HTERT RPE-1 (cell line): ENCODE results near the gene AQP9.

ENCODE experiments used
- in situ Hi-C: fragments of 300-500 bp; cut with MboI; formaldehyde crosslinking; loops from 4 replicates; pipeline ENCODE4 v1.14.3; 2020; ENCODE audit warnings: low sequenced_read_pairs

The AQP9 gene

DNA sequence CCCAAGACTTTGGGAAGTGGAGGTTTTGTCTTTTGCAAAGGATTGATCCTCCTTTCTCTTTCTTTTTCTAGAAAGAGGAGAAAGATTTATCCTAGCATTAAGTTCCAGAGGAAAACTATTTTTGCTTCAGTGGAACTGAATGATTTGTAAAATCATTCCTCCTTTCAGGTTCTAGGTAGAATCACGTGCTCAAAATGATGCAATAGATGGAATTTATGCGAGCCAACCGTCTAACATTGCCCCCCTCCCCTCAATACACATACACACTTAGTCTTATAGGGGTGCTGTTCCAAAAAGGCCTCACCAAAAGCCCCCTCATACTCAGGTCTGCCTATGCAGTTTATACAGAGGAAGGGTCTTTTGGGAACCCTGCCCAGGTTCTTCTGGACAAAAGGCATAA, 85.3 kb downstream of the AQP9 start:
- in situ Hi-C loops: no loop called here

DNA sequence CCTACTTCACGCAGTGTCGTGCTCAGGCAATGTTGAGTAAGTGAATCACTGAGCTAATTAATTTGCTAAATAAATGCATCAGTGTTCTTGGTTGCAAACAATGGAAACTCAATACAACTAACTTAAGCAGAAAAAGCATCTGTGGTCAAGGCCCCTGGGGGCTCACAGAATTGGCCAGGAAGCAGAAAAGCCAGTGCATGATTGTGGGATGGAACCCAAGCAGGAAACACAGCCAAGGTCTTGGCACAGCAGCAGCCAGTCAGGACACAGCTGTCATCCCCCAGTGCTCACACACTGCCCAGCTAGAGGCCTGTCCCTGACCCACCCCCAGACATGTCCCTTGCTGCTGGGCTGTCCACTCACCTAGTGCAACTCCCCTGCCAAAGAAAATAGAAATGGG, 85.9 kb downstream of the AQP9 start:
- in situ Hi-C loops: no loop called here

DNA sequence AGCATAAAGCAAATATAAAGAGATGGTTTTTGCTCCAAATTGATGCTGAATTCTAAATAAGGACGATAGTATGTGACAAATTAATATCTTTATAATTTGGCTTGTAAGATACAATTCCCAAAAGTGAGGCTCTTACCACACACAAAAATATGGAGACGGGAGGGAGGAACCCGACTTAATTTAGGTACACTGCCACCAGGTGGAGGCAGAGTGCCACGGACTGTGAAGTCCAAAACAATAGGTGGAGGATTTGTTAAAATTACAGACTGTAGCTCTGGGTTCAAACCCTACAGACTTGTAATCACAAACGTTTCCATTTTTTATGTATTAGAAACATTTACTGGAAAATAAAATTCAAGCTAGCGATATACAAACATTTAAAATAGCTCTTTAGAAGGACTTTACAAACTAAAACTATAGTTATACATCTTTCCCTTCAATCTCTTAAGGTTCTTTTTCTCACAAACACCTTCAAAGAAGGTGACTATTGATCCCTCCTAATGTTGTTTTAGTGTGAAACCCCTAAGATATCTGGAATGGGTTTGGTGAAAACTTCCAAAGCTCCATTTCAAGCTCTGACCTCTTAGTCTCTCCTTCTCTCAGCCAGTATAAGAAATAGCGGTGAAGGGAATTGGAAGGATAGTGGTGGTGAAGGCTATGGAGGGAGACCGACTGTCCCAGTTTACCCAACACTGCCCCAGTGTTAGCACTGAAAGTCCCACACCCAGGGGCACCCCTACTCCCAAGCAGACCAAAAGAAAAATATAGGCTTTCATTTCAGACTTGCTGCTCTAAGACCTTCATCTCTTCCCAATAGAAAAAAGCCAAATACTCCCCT, 89.7 kb downstream of the AQP9 start:
- in situ Hi-C loops: no loop called here

DNA sequence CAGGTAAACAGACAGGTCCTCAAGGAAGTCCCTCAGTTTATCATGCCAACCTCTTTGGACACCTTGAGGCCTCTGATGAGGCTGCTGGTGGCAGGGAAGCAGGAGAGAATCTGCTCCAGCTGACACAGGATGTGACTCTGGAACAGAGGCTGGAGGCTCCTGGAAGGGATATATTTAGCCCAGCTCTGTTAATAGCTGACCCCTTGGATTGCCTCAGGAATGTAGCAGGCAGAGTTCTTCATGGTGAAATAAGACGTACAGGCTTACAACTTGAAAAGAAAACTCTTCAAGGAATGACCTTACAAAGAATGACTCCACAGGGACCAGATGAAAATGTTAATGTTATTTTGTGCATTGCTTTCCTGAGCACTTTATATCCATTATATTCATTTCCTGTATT, 90.5 kb downstream of the AQP9 start:
- in situ Hi-C loops: no loop called here

DNA sequence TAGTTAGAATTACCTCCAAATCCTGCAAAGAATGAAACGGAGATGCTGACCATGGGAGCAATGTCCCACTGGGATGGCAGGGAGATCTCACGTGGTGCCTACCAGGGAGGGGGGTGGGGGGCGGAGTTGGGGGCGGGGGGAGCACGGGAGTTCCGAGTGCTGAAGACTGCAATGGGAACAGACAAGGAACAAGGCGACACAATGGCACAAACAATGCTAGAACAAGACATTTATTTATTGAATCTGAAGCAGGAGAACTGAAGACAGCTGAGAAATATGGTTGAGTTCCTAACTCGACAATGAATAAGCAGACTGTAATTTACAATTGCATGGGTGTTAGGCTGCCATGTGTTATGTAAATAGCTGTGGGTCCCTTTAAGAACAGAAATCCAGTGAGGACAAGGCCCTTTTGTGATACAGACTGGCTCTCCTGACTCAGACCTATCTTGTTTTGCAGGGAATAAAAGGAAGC, 91.2 kb downstream of the AQP9 start:
- in situ Hi-C loops: no loop called here

DNA sequence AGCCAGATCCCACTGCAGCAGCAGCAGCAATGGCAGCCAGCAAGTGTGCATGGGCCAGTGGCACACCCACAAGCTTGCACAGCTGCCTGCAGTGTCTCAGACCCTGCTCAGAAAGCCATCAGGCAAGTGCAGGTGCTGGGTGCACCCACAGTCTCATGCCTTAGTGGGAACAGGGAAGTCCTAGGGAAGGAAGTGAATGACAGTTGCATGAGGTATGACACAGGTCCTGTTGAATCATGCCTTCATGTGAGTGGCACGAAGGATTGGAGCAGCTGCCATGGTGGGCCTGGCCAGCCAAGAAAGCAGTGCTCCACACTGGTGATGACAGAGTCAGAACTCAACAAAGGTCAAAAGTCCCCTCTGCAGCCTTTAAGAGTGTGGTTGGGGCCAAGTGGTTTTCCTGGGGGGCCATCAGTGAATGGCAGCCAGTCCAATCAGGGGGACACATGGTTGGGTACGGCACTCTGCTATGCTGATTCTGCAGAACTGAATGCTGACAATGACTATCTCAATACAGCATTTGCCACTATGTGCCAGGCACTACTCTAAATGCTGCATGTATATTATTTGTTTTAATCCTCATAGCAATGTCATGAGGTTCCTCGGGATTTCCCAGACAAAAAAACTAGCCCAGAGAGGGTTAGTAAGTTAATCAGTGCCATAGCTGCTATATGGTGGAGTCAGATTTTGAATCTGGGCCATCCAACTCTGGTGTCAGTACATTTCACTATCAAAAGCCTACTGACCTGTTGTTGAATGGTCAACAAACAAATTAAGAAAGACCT, 94.3 kb downstream of the AQP9 start:
- in situ Hi-C loops: no loop called here

DNA sequence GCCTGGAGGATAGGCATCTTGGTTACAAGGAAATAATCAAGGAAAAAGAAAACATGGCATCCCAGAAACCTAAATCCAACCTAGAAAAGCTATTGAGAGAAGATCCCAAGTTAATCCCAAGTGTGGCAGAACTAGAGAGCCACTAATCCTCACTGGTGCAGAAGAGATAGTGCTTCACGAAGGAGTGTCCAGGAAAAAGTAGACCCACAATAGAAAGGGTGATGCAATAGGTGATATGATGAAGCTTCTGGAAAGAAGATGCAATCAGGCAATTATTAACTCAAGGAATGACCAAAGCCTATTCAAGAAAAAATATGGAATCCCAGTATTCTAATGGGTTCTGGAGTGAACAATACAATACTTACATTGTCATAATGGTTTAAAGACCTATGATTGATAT, 95.2 kb downstream of the AQP9 start:
- in situ Hi-C loops: no loop called here
